ENCODE data around the gene PDE6G.

GRCh38 chr17:81640011-81640410 is 16.3 kb downstream of the PDE6G start:
- TF ChIP-seq CTCF (IDR thresholded peaks at IDR 0.05), result no peak
- TF ChIP-seq POLR2AphosphoS5 (IDR thresholded peaks at IDR 0.05), result no peak
